HG02973 (cell line): ENCODE data around the gene MXD1.
A peak's percentile ranks its signal among the peaks of the same experiment; 100 is the strongest.

Experiments used
- ATAC-seq: cut with Tn5 transposase; IDR thresholded peaks from one replicate; pipeline ENCODE4 v1.9.1; 2021; ENCODE audit warnings: moderate library complexity; ENCODE audit not compliant: unreplicated experiment

The MXD1 gene

DNA sequence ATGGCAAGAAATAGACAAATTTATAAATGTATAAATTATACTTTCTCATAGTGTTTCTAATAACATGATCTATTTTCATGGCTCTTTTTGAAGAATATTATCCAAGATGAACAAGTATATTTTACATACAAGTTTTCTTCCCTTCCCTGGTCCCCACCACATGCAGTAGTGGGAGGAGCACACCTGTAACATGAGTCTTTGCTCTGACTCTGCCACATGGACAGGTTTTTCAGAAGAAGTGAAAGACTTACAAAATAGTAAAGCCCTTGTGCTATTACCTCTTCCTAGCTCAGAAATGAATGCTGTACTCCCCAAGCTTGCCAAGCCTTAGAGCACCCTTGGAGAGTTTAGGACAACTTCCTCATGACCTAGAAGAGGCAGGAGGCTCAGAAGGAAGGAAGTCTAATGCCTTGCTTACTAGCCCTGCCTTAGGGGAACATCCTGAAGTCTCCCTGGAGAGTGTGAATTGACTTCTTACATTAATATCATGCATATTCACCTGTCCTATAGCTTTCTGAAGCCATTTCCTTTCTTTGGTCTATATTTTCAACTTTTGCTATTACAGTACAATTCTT, 18.4 kb downstream of the MXD1 start:
- ATAC-seq: no peak

DNA sequence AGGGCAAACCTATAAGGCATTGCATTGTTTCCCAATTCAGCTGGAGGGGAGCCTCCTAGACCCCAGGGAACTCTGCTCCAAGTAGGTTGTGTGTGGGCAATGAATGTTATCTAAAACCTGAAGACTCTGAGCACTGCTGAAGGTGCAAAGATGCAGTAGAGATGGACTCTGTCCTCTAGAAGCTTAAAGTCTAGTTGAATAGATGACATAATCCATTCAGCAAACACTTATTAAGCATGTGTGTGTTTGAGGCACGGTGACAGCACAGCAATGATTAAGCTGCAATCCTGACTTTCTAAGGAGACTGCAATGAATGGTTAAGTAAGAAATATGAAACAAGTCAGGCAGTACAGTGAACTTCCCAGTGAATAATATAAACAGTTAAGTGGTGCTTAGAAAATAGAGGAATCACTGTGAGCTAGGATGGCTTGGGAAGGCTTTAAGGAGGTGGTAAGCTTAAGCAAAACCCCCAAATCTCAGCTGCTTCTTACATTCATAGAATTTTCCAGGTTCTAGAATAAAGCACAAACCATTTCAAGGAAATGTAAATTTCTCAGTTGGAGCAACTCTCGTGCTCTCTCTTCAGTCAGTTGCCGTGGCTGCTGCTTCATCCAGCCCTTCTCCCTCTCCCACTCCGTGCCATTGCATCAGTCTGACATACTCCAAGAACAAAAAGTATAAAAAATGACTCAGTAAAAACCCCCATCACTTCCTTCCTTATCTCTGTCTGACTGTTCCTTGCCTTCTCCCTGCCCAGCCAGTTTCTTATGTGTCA, 19.1 kb downstream of the MXD1 start:
- no peak for ATAC-seq

DNA sequence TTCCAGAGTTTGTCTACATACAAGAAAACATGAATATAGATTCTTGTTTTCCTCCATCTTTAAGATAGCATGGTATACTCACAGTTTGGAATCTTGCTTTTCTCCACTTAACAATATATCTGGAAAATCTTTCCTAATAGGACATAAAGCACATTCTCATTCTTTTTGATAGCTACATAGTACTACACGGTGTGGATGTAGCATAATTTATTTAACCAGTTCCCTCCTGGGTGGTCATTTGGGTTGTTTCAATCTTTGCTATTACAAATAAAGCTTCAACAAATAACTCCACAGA, 19.7 kb downstream of the MXD1 start:
- no peak for ATAC-seq

DNA sequence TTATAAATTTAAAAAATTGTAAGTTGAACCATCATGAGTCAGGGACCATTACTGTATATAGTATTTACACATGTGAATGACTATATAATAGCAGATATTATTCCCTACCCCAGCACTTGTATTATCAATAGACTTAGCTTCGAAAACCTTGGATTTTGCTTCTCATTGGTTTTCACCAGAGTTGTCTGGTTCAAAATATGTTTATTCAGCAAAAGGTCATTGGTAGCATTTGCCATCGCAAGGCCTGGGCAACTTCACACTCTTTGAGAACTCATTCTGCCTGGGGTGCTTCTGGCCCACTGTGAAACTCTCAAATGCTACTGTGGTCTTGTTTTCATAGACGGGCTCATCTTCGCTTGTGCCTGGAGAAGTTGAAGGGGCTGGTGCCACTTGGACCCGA, 20.1 kb downstream of the MXD1 start:
- no peak for ATAC-seq

- no peak for ATAC-seq
These were observed 22.0 kb downstream of the MXD1 start for GRCh38 chr2:69936906-69937305.

GRCh38 chr2:69937968-69938367, 23.1 kb downstream of the MXD1 start:
- ATAC-seq: no peak

DNA sequence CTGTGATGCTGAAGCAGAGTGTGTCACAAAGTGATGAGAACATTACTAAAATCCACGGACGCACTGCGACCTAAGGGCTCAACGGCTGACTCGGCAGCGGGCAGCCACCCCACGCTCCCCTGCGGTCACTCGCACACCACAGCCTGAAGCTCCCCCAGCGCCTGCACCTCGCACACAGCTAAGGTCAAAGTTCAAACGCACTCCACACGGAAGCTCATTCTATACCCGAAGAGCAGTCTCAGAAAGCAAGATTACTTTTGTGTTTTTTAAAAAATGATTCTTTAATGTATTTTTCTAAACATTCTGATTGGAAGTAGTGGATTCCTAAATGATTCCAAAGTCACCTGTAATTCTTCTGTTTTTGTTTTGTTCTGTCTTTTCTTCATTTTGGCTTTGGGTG, 24.8 kb downstream of the MXD1 start:
- no peak for ATAC-seq

DNA sequence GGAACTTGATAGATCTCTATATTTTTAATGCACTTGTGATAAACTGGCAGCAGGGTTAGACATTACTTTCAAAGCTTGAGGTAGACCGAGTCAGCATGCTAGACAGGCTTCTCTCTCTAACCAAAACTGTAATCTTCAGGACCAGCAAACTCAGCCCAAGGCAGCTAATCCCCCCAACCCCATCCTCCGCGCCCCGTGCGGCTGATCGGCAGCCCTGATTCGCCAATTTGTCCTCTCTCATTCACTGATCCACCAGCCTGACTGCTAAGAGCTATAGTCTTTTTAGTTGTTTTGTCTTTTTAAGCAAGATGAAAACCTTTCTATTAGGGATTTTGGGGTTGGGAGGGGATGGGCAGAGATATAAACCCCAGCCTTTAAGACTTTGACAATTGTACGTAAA, 25.8 kb downstream of the MXD1 start:
- no peak for ATAC-seq

- no peak for ATAC-seq
These were observed 28.3 kb downstream of the MXD1 start for GRCh38 chr2:69943000-69943842.

- no peak for ATAC-seq
These were observed 29.1 kb downstream of the MXD1 start for GRCh38 chr2:69943843-69944525.

DNA sequence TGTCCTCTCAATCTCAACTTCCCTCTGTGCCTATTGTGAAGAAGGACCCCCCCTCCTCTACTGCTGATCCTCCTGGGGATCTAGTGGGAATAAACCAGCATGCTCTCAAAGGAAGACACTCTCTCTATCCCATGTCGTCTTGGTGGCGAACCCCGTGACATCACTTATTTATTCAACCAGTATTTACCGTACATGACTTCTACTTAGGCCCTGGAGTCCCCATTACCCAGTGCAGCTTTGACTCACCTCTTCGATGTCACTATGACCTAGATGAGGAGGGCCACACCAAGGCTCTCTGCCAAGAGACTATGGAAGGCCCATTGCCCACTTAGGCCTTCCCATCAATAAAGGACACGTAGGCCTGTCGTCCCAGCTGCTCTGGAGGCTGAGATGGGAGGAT, 29.8 kb downstream of the MXD1 start:
- no peak for ATAC-seq

GRCh38 chr2:69945441-69945840, 30.5 kb downstream of the MXD1 start:
- ATAC-seq: no peak

DNA sequence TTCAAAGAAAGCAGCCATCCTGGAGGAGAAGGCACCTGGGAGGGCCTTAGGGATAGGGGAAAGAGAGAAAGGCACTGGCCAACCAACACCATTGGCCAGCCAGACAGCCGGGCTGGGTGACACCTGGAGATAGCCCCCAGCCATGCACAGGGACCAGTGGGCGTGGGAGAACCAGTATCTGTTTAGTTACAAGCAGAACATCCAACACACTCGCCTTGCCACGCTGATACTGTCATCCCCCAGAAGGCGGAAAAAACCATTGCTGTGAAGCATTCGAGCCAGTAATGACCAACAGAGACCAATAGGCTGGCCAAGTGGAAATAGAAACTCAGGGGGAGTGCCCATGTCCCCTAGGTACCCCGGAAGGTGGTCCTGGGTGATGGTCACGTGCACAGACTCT, 31.0 kb downstream of the MXD1 start:
- no peak for ATAC-seq

GRCh38 chr2:69946351-69947324, 31.7 kb downstream of the MXD1 start:
- ATAC-seq: peak; percentile 78

GRCh38 chr2:69947325-69947931, 32.5 kb downstream of the MXD1 start:
- no peak for ATAC-seq

DNA sequence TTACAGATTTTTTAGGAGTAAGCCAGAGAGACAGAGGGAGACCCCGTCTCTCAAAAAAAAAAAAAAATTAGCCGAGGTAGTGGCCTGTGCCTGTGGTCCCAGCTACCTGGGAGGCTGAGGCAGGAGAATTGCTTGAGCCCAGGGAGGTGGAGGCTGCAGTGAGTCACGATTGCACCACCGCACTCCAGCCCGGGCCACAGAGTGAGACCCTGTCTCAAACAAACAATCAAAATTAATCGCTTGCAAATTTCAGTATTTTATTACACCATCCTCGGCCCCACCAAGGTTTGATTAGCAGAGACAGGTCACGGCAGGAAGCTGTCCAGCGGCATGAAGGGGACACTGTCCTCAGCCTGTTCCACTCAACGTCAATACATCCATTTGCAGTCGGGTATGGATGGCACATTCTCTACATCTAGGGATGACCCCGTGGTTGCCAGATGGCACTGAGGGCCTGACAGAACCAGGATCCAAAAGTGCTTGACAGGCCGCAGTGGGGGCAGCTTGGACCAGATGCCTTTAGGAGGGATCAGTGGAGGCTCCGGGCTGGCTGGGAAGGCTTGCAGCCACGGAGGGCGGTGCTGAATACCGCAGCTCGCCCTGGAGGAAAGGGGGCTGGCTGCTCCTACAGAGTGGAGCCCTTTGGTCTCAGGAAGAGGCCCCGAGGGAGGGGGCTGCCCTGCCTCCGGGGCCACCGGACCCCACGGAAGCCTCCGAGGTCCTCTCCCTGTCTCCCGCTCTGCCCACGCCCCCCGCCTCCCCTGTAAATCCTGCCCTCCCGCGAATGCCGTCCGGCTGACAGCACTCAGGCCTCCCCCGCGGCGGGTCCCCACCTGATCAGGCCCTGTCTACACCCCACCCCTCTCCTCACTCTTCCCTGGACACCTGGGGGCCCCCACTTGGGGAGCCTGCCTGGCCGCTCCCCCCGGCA, 33.4 kb downstream of the MXD1 start:
- ATAC-seq: no peak

GRCh38 chr2:69948963-69949645, 34.2 kb downstream of the MXD1 start:
- ATAC-seq: no peak

DNA sequence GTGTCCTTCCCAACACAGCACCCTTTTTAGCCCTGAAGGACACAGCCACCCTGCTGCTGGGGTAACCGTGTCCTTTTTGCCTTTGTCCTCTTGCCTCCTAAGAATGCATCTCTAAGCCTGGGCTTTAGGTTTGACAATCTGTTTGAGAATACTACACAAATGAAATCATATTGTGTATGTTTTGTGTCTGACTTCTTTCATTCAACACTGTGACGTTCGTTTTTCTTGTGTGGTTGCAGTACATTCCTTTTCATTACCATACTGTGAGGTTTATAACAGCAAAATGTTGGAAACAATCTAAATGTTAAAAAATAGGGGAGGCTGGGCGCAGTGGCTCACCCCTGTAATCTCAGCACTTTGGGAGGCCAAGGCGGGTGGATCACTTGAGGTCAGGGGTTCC, 35.3 kb downstream of the MXD1 start:
- ATAC-seq: no peak
